ENCODE measurements around the gene C16orf74. TPM values are rescaled to one million over a fixed set of nuclear protein-coding genes. Genes with fewer than 3 reads are reported as not detected.

Gene C16orf74
- total RNA-seq, 1 donor from 2014 or later = 2.1 TPM

- no peaks in the 10 kb centered on the region for H3K9me3 Mint-ChIP-seq (ENCODE audit: unreplicated experiment)
- DNase-seq (ENCODE audit: extremely low spot score, unreplicated experiment) = no peak
- no peak for TF ChIP-seq CTCF (IDR thresholded peaks at IDR 0.05)
- H3K36me3 Mint-ChIP-seq (ENCODE audit: unreplicated experiment) = peaks cover 2% of the 10 kb centered on the region
- no peak overlapping the region for H3K4me3 Mint-ChIP-seq (ENCODE audit: unreplicated experiment)
- peaks cover 11% of the 10 kb centered on the region for H3K4me1 Mint-ChIP-seq (ENCODE audit: unreplicated experiment)
- no peak overlapping the region for H3K27ac Mint-ChIP-seq (ENCODE audit: unreplicated experiment)
- H3K27me3 Mint-ChIP-seq (ENCODE audit: unreplicated experiment) = peaks cover 12% of the 10 kb centered on the region
These were observed 12.1 kb upstream of the C16orf74 start for GRCh38 chr16:85762970-85763369.

GRCh38 chr16:85761861-85762260, 11.0 kb upstream of the C16orf74 start:
- DNase-seq (ENCODE audit: extremely low spot score, unreplicated experiment) = no peak
- H3K9me3 Mint-ChIP-seq (ENCODE audit: unreplicated experiment) = no peaks in the 10 kb centered on the region
- peaks cover 13% of the 10 kb centered on the region for H3K4me1 Mint-ChIP-seq (ENCODE audit: unreplicated experiment)
- H3K27ac Mint-ChIP-seq (ENCODE audit: unreplicated experiment) = no peak overlapping the region
- H3K27me3 Mint-ChIP-seq (ENCODE audit: unreplicated experiment) = peaks cover 12% of the 10 kb centered on the region
- H3K36me3 Mint-ChIP-seq (ENCODE audit: unreplicated experiment) = peaks cover 2% of the 10 kb centered on the region
- TF ChIP-seq CTCF (IDR thresholded peaks at IDR 0.05) = no peak
- H3K4me3 Mint-ChIP-seq (ENCODE audit: unreplicated experiment) = no peak overlapping the region

GRCh38 chr16:85759631-85760419, 8.9 kb upstream of the C16orf74 start:
- no peak overlapping the region for H3K4me3 Mint-ChIP-seq (ENCODE audit: unreplicated experiment)

GRCh38 chr16:85759136-85759535, 8.2 kb upstream of the C16orf74 start:
- Mint-ChIP-seq H3K9me3 (ENCODE audit: unreplicated experiment) (no peaks in the 10 kb centered on the region), H3K27me3 (ENCODE audit: unreplicated experiment) (peaks cover 12% of the 10 kb centered on the region), H3K36me3 (ENCODE audit: unreplicated experiment) (peaks cover 2% of the 10 kb centered on the region), H3K4me1 (ENCODE audit: unreplicated experiment) (peaks cover 22% of the 10 kb centered on the region), H3K4me3 (ENCODE audit: unreplicated experiment) (no peak overlapping the region), H3K27ac (ENCODE audit: unreplicated experiment) (no peak overlapping the region)
- no peak for TF ChIP-seq CTCF (IDR thresholded peaks at IDR 0.05)
- DNase-seq (ENCODE audit: extremely low spot score, unreplicated experiment) = no peak

More at GRCh38 chr16:85759631-85760419, 8.9 kb upstream of the C16orf74 start:
- H3K36me3 Mint-ChIP-seq (ENCODE audit: unreplicated experiment) = peaks cover 2% of the 10 kb centered on the region
- H3K4me1 Mint-ChIP-seq (ENCODE audit: unreplicated experiment) = peaks cover 22% of the 10 kb centered on the region
- peaks cover 12% of the 10 kb centered on the region for H3K27me3 Mint-ChIP-seq (ENCODE audit: unreplicated experiment)
- no peak overlapping the region for H3K27ac Mint-ChIP-seq (ENCODE audit: unreplicated experiment)
- H3K9me3 Mint-ChIP-seq (ENCODE audit: unreplicated experiment) = no peaks in the 10 kb centered on the region
- peak; percentile 32 for TF ChIP-seq CTCF (IDR thresholded peaks at IDR 0.05)
- no peak for DNase-seq (ENCODE audit: extremely low spot score, unreplicated experiment)

DNA sequence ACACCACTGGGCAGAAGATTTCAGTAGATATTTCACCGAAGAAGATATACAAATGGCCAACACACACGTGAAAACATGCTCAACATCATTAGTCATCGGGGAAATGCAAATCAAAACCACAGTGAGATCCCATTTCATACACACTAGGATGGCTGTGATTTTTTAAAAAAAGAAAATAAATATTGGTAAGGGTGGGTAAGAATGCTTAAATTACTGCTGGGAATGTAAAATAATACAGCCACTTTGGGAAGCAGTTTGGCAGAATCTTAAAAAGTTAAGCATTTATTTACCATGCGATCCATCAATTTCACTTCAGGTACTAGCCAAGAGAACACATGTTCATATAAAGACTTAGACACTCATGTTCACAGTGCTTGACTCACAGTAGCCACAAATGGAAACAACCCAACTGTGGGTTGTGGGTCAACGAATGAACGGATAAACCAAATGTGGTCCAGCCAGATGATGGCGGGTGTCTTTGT, 6.5 kb upstream of the C16orf74 start:
- H3K36me3 Mint-ChIP-seq (ENCODE audit: unreplicated experiment) = no peaks in the 10 kb centered on the region
- peaks cover 30% of the 10 kb centered on the region for H3K4me1 Mint-ChIP-seq (ENCODE audit: unreplicated experiment)
- peaks cover 10% of the 10 kb centered on the region for H3K27me3 Mint-ChIP-seq (ENCODE audit: unreplicated experiment)
- TF ChIP-seq CTCF (IDR thresholded peaks at IDR 0.05) = no peak
- peak overlapping the region; percentile 52 for H3K27ac Mint-ChIP-seq (ENCODE audit: unreplicated experiment)
- DNase-seq (ENCODE audit: extremely low spot score, unreplicated experiment) = no peak
- no peaks in the 10 kb centered on the region for H3K9me3 Mint-ChIP-seq (ENCODE audit: unreplicated experiment)
- no peak overlapping the region for H3K4me3 Mint-ChIP-seq (ENCODE audit: unreplicated experiment)

All from osteocyte (in vitro differentiated cells).